ENCODE data around the gene ZNHIT6.

The ZNHIT6 gene

GRCh38 chr1:85616736-85617135, 91.5 kb downstream of the ZNHIT6 start:
- FAIRE-seq, result no peak

- FAIRE-seq, result no peak
Observed at GRCh38 chr1:85616364-85616705, 91.9 kb downstream of the ZNHIT6 start.

- no peak for FAIRE-seq
Observed at GRCh38 chr1:85615586-85616363, 92.5 kb downstream of the ZNHIT6 start.

GRCh38 chr1:85612704-85613361, 95.4 kb downstream of the ZNHIT6 start:
- FAIRE-seq, result peak; percentile 70

- no peak for FAIRE-seq
Observed at GRCh38 chr1:85611856-85612255, 96.4 kb downstream of the ZNHIT6 start.

GRCh38 chr1:85611425-85611824, 96.8 kb downstream of the ZNHIT6 start:
- FAIRE-seq, result no peak

- no peak for FAIRE-seq
Observed at GRCh38 chr1:85609976-85610375, 98.3 kb downstream of the ZNHIT6 start.

- FAIRE-seq, result no peak
Observed at GRCh38 chr1:85608851-85609250, 99.4 kb downstream of the ZNHIT6 start.

GRCh38 chr1:85607921-85608265, 100.3 kb downstream of the ZNHIT6 start:
- FAIRE-seq, result no peak

GRCh38 chr1:85607126-85607920, 100.9 kb downstream of the ZNHIT6 start:
- peak; percentile 95 for FAIRE-seq

- FAIRE-seq, result no peak
Observed at GRCh38 chr1:85606414-85606800, 101.8 kb downstream of the ZNHIT6 start.

- FAIRE-seq, result no peak
Observed at GRCh38 chr1:85605484-85606413, 102.5 kb downstream of the ZNHIT6 start.

GRCh38 chr1:85604298-85604997, 103.8 kb downstream of the ZNHIT6 start:
- FAIRE-seq, result no peak

GRCh38 chr1:85603086-85603880, 105.0 kb downstream of the ZNHIT6 start:
- no peak for FAIRE-seq

- no peak for FAIRE-seq
Observed at GRCh38 chr1:85602571-85602970, 105.7 kb downstream of the ZNHIT6 start.

GRCh38 chr1:85601901-85602300, 106.3 kb downstream of the ZNHIT6 start:
- no peak for FAIRE-seq

GRCh38 chr1:85599681-85600080, 108.6 kb downstream of the ZNHIT6 start:
- no peak for FAIRE-seq

Data from G401.6 (cell line).